CD4-positive, alpha-beta T cell treated with Interleukin-15 for 4 hours (primary cell): ENCODE results near the gene HM13.
"Not testable (repeated sequence)": the region's sequence is repeated elsewhere in the genome, so short reads cannot be mapped to it uniquely, and the experiment has no call there.

ENCODE experiments used
- DNase-seq: peaks from one replicate; pipeline ENCODE4 v3.0.0-alpha.2; 2020; ENCODE audit warnings: low spot score

Gene HM13

GRCh38 chr20:31593221-31594001, 79.2 kb downstream of the HM13 start:
- DNase-seq, result no peak

GRCh38 chr20:31594002-31594557, 79.8 kb downstream of the HM13 start:
- no peak for DNase-seq

- no peak for DNase-seq
Observed at GRCh38 chr20:31594558-31595379, 80.5 kb downstream of the HM13 start.

GRCh38 chr20:31595380-31595653, 81.1 kb downstream of the HM13 start:
- no peak for DNase-seq

- DNase-seq, result no peak
Observed at GRCh38 chr20:31595654-31596411, 81.6 kb downstream of the HM13 start.

- not testable (repeated sequence) for DNase-seq
Observed at GRCh38 chr20:31596412-31596715, 82.1 kb downstream of the HM13 start.

GRCh38 chr20:31596831-31597480, 82.7 kb downstream of the HM13 start:
- DNase-seq, result no peak

GRCh38 chr20:31597481-31597855, 83.2 kb downstream of the HM13 start:
- DNase-seq, result no peak

GRCh38 chr20:31602431-31602778, 88.2 kb downstream of the HM13 start:
- no peak for DNase-seq

- peak; percentile 55 for DNase-seq
Observed at GRCh38 chr20:31602779-31603441, 88.7 kb downstream of the HM13 start.

GRCh38 chr20:31603822-31604566, 89.8 kb downstream of the HM13 start:
- peak; percentile 77 for DNase-seq

GRCh38 chr20:31604567-31605030, 90.4 kb downstream of the HM13 start:
- no peak for DNase-seq

- peak; percentile 85 for DNase-seq
Observed at GRCh38 chr20:31605031-31605901, 91.0 kb downstream of the HM13 start, which contains the start of gene ID1. TSS of gene ID1 (plus strand) at chr20:31605289. CDS start at chr20:31605388, 99 bp downstream.

- DNase-seq, result no peak
Observed at GRCh38 chr20:31605902-31606803, 91.9 kb downstream of the HM13 start.

GRCh38 chr20:31606804-31607639, 92.8 kb downstream of the HM13 start:
- DNase-seq, result no peak

- no peak for DNase-seq
Observed at GRCh38 chr20:31607640-31608250, 93.5 kb downstream of the HM13 start.

GRCh38 chr20:31608251-31608945, 94.2 kb downstream of the HM13 start:
- DNase-seq, result no peak
